ENCODE data around the gene DNAJC11. TPM values are rescaled to one million over a fixed set of nuclear protein-coding genes. Genes with fewer than 3 reads are reported as not detected.
A peak's percentile ranks its signal among the peaks of the same experiment; 100 is the strongest.
"Not testable (repeated sequence)": the region's sequence is repeated elsewhere in the genome, so short reads cannot be mapped to it uniquely, and the experiment has no call there.

DNAJC11 gene
- total RNA-seq, 2 donors from 2014 or later: 64.7 to 71.1 TPM

DNA sequence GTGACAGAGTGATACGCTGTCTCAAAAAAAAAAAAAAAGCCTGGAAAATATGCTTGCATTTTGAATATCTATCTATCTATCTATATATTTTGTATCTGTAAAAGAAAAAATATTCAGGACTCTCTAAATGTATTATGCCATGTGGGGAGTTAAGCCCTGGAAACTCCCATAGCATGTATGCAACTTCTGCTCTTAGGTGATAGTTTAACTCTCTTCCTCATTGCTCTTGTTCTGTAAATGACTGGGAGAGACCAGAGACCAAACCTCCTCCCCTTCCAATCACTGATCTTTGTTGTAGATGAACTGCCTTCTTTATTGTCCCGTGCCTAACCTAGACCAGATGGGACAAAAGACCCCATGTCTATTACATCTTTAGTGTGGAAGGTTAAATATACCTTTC is 46.1 kb upstream of the DNAJC11 start:
- Mint-ChIP-seq H3K27me3 (ENCODE audit: insufficient read depth) (peaks cover 16% of the 10 kb centered on the region), H3K4me1 (peaks cover 6% of the 10 kb centered on the region), H3K4me3 (no peak overlapping the region), H3K9me3 (no peaks in the 10 kb centered on the region), H3K36me3 (ENCODE audit: low read depth) (no peaks in the 10 kb centered on the region), H3K27ac (no peak overlapping the region)
- no peak overlapping the region for H3K4me3 ChIP-seq (ENCODE audit: low read length)
- DNase-seq: no peak
- TF ChIP-seq CTCF (conservative IDR thresholded peaks at IDR 0.05): no peak
- 83% methylated on average over 1 of the region's 2 CpGs; no CpG with 5 or more reads in 1 of the 2 experiments for WGBS, 2 experiments (ENCODE audit: insufficient coverage in 1 of 2, insufficient read length in 1 of 2)
- H3K9ac ChIP-seq (ENCODE audit: extremely low read depth, low read length, poor library complexity, severe bottlenecking): no peak overlapping the region
- no peaks in the 10 kb centered on the region for H3K4me1 ChIP-seq (ENCODE audit: control insufficient read depth, insufficient read depth, low read length)
- H3K27me3 ChIP-seq (ENCODE audit: control insufficient read depth, insufficient read depth, low read length, poor library complexity, severe bottlenecking): peaks cover 13% of the 10 kb centered on the region
- no peak overlapping the region for H3K27ac ChIP-seq (ENCODE audit: low read depth, low read length)
- H3K9me3 ChIP-seq (ENCODE audit: control insufficient read depth, low read length): no peaks in the 10 kb centered on the region
- H3K36me3 ChIP-seq (ENCODE audit: control insufficient read depth, insufficient read depth, low read length): no peaks in the 10 kb centered on the region

- H3K36me3 Mint-ChIP-seq (ENCODE audit: low read depth): no peaks in the 10 kb centered on the region
- peaks cover 18% of the 10 kb centered on the region for H3K27me3 Mint-ChIP-seq (ENCODE audit: insufficient read depth)
- no peak overlapping the region for H3K9ac ChIP-seq (ENCODE audit: extremely low read depth, low read length, poor library complexity, severe bottlenecking)
- 87 to 100% methylated on average over 5 of the region's 5 CpGs for WGBS, 2 experiments (ENCODE audit: insufficient coverage in 1 of 2, insufficient read length in 1 of 2)
- no peak for TF ChIP-seq CTCF (conservative IDR thresholded peaks at IDR 0.05)
- peaks cover 6% of the 10 kb centered on the region for H3K4me1 Mint-ChIP-seq
- no peaks in the 10 kb centered on the region for H3K9me3 ChIP-seq (ENCODE audit: control insufficient read depth, low read length)
- no peak overlapping the region for H3K27ac Mint-ChIP-seq
- no peak overlapping the region for H3K4me3 ChIP-seq (ENCODE audit: low read length)
- peaks cover 13% of the 10 kb centered on the region for H3K27me3 ChIP-seq (ENCODE audit: control insufficient read depth, insufficient read depth, low read length, poor library complexity, severe bottlenecking)
- no peak overlapping the region for H3K27ac ChIP-seq (ENCODE audit: low read depth, low read length)
- H3K4me1 ChIP-seq (ENCODE audit: control insufficient read depth, insufficient read depth, low read length): no peaks in the 10 kb centered on the region
- no peaks in the 10 kb centered on the region for H3K36me3 ChIP-seq (ENCODE audit: control insufficient read depth, insufficient read depth, low read length)
- no peak for DNase-seq
- H3K4me3 Mint-ChIP-seq: no peak overlapping the region
- H3K9me3 Mint-ChIP-seq: no peaks in the 10 kb centered on the region
These were observed 43.5 kb upstream of the DNAJC11 start for GRCh38 chr1:6745073-6745472.

DNA sequence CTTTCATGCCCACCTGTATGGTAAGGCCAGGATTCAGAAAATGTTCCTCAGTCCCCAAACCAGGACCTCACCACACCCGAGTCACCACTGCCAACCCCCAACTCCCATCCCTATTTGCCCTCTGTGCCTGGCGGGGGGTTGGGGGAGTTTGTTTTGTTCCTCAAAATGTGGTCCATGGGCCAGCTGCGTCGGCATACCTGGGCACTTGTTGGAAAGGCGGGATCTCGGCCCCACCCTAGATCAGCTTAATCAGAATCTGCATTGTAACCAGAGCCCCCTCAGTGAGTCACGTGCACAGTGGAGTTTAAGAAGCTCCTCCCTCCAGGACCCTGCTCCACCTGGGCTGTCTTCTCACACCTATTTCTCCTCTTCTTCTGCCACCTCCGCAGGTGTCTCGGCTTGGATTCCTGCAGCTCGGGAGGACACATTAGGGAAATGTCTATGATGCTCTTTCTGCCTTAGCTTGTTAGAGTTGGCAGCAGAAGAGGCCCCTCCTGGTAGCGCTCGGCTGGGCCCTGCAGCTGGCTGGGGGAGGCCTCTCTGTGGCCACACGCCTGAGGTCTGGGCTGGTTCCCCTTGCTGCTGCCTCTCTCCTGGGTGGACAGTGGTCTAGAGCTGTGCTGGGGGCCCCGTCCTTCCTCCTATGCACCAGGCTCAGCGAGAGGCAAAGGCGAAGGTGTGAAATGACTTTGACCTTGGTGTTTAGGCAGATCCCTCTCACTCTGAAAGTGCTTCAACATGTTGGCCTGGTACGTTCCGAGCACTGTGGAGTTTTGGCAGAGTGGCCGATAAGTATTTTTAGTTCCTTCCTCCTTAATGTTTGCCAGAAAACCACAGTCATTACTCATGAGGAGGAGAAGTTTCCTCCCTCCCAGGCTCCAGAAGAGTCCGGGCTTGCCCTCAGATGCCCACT is 41.8 kb upstream of the DNAJC11 start:
- peak; percentile 63 for DNase-seq
- Histone ChIP-seq H3K27ac (ENCODE audit: low read depth, low read length) (no peak overlapping the region), H3K4me1 (ENCODE audit: control insufficient read depth, insufficient read depth, low read length) (no peaks in the 10 kb centered on the region), H3K9ac (ENCODE audit: extremely low read depth, low read length, poor library complexity, severe bottlenecking) (no peak overlapping the region), H3K27me3 (ENCODE audit: control insufficient read depth, insufficient read depth, low read length, poor library complexity, severe bottlenecking) (peaks cover 2% of the 10 kb centered on the region), H3K36me3 (ENCODE audit: control insufficient read depth, insufficient read depth, low read length) (no peaks in the 10 kb centered on the region), H3K9me3 (ENCODE audit: control insufficient read depth, low read length) (no peaks in the 10 kb centered on the region), H3K4me3 (ENCODE audit: low read length) (no peak overlapping the region)
- Mint-ChIP-seq H3K9me3 (no peaks in the 10 kb centered on the region), H3K27me3 (ENCODE audit: insufficient read depth) (peaks cover 6% of the 10 kb centered on the region), H3K27ac (peak overlapping the region; percentile 52), H3K4me1 (peaks cover 6% of the 10 kb centered on the region), H3K4me3 (no peak overlapping the region), H3K36me3 (ENCODE audit: low read depth) (no peaks in the 10 kb centered on the region)
- no peak for TF ChIP-seq CTCF (conservative IDR thresholded peaks at IDR 0.05)
- 90 to 93% methylated on average over 13 to 19 of the region's 20 CpGs for WGBS, 2 experiments (ENCODE audit: insufficient coverage in 1 of 2, insufficient read length in 1 of 2)

DNA sequence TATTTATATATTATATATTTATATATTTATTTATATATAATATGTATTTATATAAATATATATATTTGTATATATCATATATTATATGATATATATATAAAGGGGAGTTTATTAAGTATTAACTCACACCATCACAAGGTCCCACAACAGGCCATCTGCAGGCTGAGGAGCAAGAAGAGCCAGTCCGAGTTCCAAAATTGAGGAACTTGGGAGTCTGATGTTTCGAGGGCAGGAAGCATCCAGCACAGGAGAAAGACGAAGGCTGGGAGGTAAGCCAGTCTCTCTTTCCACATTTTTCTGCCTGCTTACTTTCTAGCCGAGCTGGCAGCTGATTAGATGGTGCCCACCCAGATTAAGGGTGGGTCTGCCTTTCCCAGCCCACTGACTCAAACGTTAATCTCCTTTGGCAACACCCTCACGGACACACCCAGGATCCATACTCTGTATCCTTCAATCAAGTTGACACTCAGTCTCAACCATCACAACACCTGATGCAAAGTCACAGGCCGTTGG is 41.1 kb upstream of the DNAJC11 start:
- H3K36me3 Mint-ChIP-seq (ENCODE audit: low read depth); H3K9me3 ChIP-seq (ENCODE audit: control insufficient read depth, low read length); H3K36me3 ChIP-seq (ENCODE audit: control insufficient read depth, insufficient read depth, low read length); H3K9me3 Mint-ChIP-seq; H3K4me3 Mint-ChIP-seq; H3K27me3 Mint-ChIP-seq (ENCODE audit: insufficient read depth); DNase-seq; H3K4me1 Mint-ChIP-seq; H3K27ac ChIP-seq (ENCODE audit: low read depth, low read length); H3K9ac ChIP-seq (ENCODE audit: extremely low read depth, low read length, poor library complexity, severe bottlenecking); H3K4me1 ChIP-seq (ENCODE audit: control insufficient read depth, insufficient read depth, low read length); H3K27me3 ChIP-seq (ENCODE audit: control insufficient read depth, insufficient read depth, low read length, poor library complexity, severe bottlenecking); H3K4me3 ChIP-seq (ENCODE audit: low read length): not testable (repeated sequence)
- 89 to 97% methylated on average over 5 to 7 of the region's 7 CpGs for WGBS, 2 experiments (ENCODE audit: insufficient coverage in 1 of 2, insufficient read length in 1 of 2)
- peak overlapping the region; percentile 52 for H3K27ac Mint-ChIP-seq

Measured in endodermal cell (in vitro differentiated cells).